Activated naive CD8-positive, alpha-beta T cell (primary cell): ENCODE data around the gene PRLHR.
"Not testable (repeated sequence)": the region's sequence is repeated elsewhere in the genome, so short reads cannot be mapped to it uniquely, and the experiment has no call there.

ENCODE experiments used
- H3K27ac Mint-ChIP-seq: one replicate; pipeline ENCODE4 v1.8.0; 2021; ENCODE audit warnings: mixed read lengths
- H3K27me3 Mint-ChIP-seq: one replicate; pipeline ENCODE4 v1.8.0; 2021; ENCODE audit warnings: mixed read lengths
- H3K36me3 Mint-ChIP-seq: one replicate; pipeline ENCODE4 v1.8.0; 2021; ENCODE audit warnings: mixed read lengths
- H3K4me1 Mint-ChIP-seq: one replicate; pipeline ENCODE4 v1.8.0; 2021; ENCODE audit warnings: low read depth, mixed read lengths
- H3K4me3 Mint-ChIP-seq: one replicate; pipeline ENCODE4 v1.8.0; 2021; ENCODE audit warnings: mild to moderate bottlenecking, mixed read lengths
- H3K9me3 Mint-ChIP-seq: one replicate; pipeline ENCODE4 v1.8.0; 2021; ENCODE audit warnings: low read depth, mixed read lengths

PRLHR gene

DNA sequence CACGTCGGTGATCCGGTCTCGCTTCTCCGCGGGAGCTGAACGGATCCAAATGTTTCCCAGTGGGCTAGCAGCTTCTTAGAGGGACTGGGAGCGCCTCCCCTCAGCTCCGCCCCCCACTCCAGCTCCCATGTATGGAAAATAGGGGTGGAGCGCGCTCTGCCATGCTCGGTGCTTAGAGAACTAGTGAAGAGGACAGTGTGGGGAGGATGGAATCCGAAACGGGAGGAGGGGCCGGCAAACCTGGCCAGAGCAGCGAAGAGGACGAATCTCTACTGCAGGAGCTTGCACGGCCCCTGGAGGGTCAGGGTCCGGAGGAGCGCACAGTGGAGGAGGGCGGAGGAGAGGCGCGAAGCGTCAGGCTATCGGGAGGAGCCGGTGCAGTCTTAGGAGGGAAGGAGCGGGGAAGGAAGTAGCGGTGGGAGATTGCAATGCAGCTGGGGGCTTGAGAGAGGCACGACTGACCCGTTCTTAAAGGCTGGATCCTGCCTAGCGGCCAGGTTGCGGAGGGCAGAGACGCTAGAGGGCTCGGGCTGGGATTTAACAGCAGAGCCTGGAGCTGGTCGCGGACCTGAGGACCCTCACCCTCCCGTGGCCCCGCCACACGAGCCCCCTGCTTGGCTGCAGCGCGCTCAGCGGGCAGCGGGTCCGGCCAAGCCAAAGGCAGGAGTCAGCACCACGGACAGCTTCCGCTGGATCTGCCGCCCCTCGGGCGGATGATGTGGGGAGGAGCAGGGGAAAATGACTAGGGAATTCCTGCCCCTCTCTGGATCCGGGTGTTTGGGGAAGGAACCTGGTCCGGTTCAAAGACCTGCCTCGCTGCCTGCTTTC, at the start of gene PRLHR:
PRLHR (minus strand) TSS at position 51 of the 828 bp plus-strand sequence. CDS start 404 bp downstream, outside the sequence.
- H3K27ac Mint-ChIP-seq, result peak within 1 kb of the TSS; percentile 38
- H3K36me3 Mint-ChIP-seq, result no peaks in the 10 kb centered on the region
- H3K9me3 Mint-ChIP-seq, result no peaks in the 10 kb centered on the region
- peak within 1 kb of the TSS; percentile 68 for H3K4me3 Mint-ChIP-seq
- H3K27me3 Mint-ChIP-seq, result peaks cover 30% of the 10 kb centered on the region
- H3K4me1 Mint-ChIP-seq, result peaks cover 21% of the 10 kb centered on the region

DNA sequence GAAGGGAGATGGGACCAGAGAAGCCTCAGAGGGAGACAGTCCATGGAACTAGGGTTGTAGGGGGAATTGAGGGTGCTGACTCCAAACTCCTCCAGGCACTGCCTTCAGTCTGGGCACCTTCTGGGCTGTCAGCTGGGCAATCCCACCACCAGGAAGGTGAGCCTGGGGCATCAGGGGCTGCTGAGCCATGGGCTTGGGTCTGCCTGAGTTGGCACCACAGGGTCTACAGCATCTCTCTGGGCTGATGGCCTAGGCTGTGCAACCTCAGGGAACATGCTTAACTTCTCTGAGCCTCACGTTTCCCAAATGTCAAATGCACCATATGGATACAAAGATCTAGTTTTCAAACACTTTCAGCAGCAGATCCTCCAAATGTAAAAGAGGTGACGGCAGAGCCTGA, 46.8 kb upstream of the PRLHR start:
- H3K27me3 Mint-ChIP-seq, result no peaks in the 10 kb centered on the region

DNA sequence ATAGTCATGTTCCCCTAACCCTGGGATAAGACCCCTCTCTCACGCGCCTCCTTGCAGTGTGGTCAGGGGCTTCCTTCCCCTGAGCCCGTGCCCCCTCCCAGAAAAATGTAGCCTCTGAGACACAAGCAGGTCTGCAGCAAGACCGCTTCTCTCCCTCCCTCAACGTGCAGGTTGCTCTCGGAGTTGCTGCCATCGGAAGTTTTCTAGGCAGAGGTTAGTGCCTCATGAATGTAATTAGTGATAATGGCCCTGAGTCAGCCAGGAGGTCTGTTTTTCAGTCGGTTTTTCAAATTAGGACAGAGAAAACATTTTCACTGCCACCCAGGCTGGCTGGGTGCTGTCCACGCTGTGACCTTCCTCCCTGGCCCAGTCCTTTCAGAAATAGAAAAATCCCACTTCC, 43.2 kb upstream of the PRLHR start:
- Mint-ChIP-seq H3K9me3 (peaks cover 3% of the 10 kb centered on the region), H3K36me3 (peaks cover 6% of the 10 kb centered on the region), H3K27me3 (no peaks in the 10 kb centered on the region), H3K27ac (no peak overlapping the region), H3K4me1 (no peaks in the 10 kb centered on the region), H3K4me3 (no peak overlapping the region)

More for the DNA sequence above, 46.8 kb upstream of the PRLHR start:
- Mint-ChIP-seq H3K4me1 (peaks cover 3% of the 10 kb centered on the region), H3K4me3 (no peak overlapping the region), H3K27ac (no peak overlapping the region), H3K36me3 (peaks cover 9% of the 10 kb centered on the region), H3K9me3 (peaks cover 7% of the 10 kb centered on the region)

DNA sequence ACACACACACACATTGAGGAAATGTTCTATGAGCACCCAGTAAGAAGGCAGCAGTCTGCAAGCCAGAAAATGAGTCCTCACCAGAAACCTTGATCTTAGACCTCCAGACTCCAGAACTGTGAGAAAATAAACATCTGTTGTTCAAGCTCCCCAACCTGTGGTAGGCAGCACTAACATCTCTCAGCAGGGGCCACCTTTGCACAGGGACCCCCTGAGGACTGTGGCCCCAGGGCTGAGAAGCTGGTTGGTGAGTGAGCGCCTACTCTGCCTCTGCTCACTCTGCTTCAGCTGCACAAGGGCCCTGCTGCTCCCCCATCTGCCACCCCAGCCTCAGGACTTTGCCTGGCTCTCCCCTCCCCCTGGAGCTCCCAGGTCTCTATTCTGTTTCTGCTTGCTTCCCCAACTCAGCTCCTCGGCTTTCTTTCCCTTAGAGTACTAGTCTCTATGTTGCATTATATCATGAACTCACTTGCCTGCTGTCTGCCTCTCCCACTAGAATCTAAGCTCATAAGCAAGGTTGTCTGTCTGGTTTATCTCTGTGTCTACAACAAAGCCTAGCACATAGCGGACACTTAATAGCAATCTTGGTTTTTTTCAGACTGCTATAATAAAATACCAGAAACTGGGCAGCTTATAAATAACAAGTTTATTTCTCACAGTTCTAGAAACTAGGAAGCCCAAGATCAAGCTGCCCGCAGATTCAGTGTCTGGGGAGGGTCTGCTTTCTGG, 40.4 kb upstream of the PRLHR start:
- Mint-ChIP-seq H3K27me3 (no peaks in the 10 kb centered on the region), H3K4me3 (no peak overlapping the region), H3K27ac (no peak overlapping the region), H3K4me1 (no peaks in the 10 kb centered on the region), H3K36me3 (peaks cover 6% of the 10 kb centered on the region), H3K9me3 (peaks cover 3% of the 10 kb centered on the region)

DNA sequence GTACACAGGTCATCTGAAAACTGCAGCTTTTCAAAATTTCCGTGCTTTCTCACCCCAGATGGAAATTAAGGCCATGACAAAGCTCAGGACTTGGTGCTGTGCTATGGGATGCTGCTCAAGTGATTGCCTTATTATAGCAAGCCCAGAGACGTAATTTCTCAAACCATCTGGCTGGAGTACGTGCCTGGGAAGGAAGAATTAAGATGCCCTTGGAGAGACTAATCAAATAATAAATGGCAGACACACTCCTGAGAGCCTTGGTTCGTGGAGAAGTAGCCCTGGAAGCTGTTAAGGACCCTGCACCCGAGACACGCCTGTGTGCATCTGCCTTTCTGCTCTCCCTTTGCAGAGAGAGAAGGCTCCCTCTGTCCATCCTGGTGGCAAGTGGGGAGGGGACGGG, 38.3 kb upstream of the PRLHR start:
- Mint-ChIP-seq H3K27ac (no peak overlapping the region), H3K4me3 (no peak overlapping the region), H3K36me3 (no peaks in the 10 kb centered on the region), H3K4me1 (no peaks in the 10 kb centered on the region), H3K27me3 (no peaks in the 10 kb centered on the region), H3K9me3 (no peaks in the 10 kb centered on the region)

DNA sequence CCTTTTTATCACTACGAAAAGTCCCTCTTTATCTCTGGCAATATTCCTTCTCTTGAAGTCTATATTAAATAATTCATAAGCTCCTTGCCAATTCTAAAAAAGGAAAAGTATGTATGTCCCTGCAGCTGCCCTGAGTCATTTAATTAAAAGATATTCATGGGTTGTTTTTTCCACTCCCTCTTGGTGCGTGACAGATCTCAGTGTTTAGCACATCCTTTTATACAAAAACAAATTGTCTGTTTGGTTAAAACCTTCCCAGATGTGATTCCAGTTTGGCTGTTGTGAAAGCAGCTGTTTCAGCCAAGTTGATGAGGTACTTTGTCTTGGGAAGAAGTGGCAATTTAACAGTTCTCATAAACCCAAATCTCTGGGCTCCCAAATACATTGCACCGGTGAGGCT, 33.8 kb upstream of the PRLHR start:
- no peak overlapping the region for H3K4me3 Mint-ChIP-seq
- no peaks in the 10 kb centered on the region for H3K36me3 Mint-ChIP-seq
- no peaks in the 10 kb centered on the region for H3K4me1 Mint-ChIP-seq
- no peak overlapping the region for H3K27ac Mint-ChIP-seq
- H3K9me3 Mint-ChIP-seq, result no peaks in the 10 kb centered on the region
- no peaks in the 10 kb centered on the region for H3K27me3 Mint-ChIP-seq

DNA sequence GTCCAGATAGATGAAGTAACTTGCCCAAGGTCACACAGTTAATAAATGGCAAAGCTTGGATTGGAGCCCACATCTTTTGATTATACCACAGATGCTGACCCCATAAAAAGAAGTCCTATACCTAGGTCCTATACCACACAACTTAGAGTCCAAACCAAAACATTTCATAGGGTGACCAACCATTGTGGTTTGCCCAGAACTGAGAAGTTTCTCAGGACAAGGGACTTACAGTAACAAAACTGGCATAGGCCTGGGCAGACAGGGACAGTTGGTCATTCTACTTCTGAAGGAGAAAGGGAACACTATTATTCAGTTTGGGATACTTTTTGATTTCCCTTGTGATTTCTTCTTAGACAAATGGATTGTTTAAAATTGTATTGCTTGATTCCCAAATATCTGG, 32.9 kb upstream of the PRLHR start:
- no peaks in the 10 kb centered on the region for H3K9me3 Mint-ChIP-seq
- H3K27me3 Mint-ChIP-seq, result no peaks in the 10 kb centered on the region
- no peaks in the 10 kb centered on the region for H3K4me1 Mint-ChIP-seq
- H3K4me3 Mint-ChIP-seq, result no peak overlapping the region
- H3K27ac Mint-ChIP-seq, result no peak overlapping the region
- H3K36me3 Mint-ChIP-seq, result no peaks in the 10 kb centered on the region

DNA sequence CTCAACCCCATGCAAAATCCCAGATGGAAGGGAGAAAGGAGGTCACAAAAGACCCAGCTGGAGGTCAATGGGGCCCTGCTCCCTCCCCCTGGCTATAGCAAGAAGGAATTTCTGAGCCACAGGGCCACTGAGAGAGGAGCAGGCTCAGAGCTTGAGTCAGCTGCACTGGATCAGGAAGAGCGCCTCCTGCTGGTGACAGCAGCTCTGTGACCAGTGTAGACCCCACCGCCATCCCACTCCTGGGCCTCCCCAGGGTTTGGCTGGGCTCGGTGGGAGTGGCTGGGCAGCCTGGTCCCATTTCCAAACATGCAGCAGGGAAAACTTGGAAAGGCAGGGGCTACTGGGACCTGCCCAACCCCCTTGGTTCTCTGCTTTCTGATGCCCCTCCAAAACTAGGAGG, 31.5 kb upstream of the PRLHR start:
- Mint-ChIP-seq H3K27ac (no peak overlapping the region), H3K36me3 (no peaks in the 10 kb centered on the region), H3K9me3 (no peaks in the 10 kb centered on the region), H3K4me1 (peaks cover under 1% of the 10 kb centered on the region), H3K4me3 (no peak overlapping the region), H3K27me3 (no peaks in the 10 kb centered on the region)

DNA sequence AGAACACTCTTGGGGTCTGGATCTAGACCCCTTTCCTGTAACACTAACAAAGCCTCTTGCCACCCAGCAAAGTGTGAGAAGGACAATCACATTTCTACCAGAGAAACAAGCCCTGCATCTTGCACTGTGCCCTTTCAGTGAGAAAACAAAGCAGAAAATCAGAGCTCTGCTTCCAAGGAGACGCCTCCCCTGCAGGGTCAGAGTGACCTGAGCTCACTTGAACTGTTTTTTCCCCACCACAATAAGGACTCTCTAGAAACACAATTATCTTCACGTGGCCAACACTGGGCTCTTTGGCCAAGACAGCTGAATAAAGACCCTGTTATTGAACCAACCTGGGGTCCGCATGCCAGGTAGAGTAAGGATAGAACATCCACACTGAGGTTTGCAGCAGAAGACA, 30.1 kb upstream of the PRLHR start:
- Mint-ChIP-seq H3K27me3 (no peaks in the 10 kb centered on the region), H3K36me3 (no peaks in the 10 kb centered on the region), H3K4me1 (peaks cover 14% of the 10 kb centered on the region), H3K27ac (no peak overlapping the region), H3K9me3 (no peaks in the 10 kb centered on the region), H3K4me3 (no peak overlapping the region)

DNA sequence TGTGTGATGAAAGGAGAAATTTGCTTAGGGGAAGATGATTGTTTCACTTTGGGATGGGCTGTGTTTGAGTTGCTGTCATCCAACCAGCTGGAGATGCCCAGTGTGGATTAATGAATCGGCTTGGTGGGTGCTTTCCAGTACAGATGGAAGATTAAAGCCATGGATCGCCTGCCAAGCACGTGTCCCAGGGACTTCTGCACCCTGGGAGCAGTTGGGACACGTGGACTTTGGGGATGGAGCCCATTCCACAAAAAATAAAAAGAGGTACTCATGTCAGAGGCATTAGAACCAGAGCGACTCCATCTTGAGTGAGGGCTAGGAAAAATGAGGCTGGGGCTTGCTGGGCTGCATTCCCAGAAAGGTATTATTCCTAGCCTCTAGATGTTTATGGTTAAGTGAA, 29.3 kb upstream of the PRLHR start:
- Mint-ChIP-seq H3K36me3 (no peaks in the 10 kb centered on the region), H3K4me3 (no peak overlapping the region), H3K27ac (no peak overlapping the region), H3K4me1 (peaks cover 17% of the 10 kb centered on the region), H3K27me3 (no peaks in the 10 kb centered on the region), H3K9me3 (no peaks in the 10 kb centered on the region)

DNA sequence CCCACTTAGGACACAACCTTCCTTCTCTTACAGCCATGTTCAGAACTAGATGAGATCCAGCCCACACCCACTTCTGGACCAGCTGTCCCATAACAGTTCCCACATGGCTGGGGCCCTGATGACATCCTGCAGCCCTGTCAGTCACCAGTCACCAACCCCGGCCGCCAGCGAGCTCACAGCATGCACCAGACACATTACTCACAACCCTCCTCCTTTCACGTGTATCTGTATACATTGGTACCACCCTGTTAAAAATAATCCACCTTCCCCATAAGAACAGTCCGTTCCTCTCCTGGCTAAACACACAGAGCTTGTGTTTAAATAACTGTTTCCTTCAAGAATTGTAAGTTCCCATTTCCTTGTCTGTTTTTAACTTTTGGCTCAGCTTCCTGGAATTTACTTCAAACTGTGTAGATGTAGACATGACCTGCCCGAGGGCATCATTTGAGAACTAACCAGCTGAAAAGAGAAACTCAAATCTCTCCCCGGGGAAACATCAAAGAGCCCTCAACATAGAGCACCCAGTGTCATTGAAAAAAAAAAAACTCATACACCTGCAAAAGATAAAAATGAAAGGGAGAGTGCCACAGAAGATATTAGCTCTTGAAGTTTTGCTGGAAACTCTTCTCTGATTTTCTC, 26.0 kb upstream of the PRLHR start:
- Mint-ChIP-seq H3K9me3 (no peaks in the 10 kb centered on the region), H3K4me1 (peaks cover 17% of the 10 kb centered on the region), H3K4me3 (peak overlapping the region; percentile 40), H3K36me3 (no peaks in the 10 kb centered on the region), H3K27me3 (no peaks in the 10 kb centered on the region), H3K27ac (peak overlapping the region; percentile 28)

DNA sequence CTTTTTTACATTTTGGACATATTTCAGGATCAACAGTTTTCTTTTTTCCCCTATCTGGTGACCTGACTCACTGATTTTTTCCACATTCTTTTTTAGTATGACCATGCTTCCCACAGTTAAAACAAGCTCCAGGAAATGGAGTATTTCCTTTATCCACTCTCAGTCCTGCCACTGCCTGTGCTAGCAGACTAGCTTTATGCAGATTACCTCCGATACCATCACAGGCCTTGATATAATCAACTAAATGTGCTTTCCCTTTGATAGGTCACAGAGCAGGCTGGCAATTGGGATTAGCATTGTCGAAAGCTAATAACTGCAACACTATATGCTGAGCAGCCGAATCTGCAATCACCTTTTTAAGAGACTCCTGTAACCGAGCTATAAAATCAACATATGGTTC, 18.4 kb upstream of the PRLHR start:
- H3K9me3 Mint-ChIP-seq, H3K27me3 Mint-ChIP-seq, H3K36me3 Mint-ChIP-seq, H3K4me3 Mint-ChIP-seq, H3K27ac Mint-ChIP-seq, H3K4me1 Mint-ChIP-seq: not testable (repeated sequence)

DNA sequence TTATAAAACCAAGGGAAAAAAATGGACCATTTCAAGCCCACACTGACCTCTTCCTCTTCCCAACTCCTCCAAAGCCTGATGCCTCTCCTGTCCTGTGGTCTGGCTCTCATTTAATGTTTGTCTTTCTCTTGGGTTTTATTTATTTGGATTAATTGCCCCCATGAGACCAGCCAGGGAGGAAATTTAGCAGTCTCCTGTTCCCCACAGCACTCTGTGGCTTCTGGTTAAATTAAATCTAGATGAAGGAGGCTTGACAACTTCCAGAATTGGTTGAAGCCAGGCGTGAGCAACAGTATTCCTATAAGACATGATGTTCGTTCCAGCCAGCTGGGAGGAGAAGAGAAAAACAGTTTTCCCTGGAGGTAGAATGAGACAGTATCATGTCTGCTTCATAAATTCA, 15.1 kb upstream of the PRLHR start:
- Mint-ChIP-seq H3K36me3 (no peaks in the 10 kb centered on the region), H3K9me3 (no peaks in the 10 kb centered on the region), H3K27me3 (no peaks in the 10 kb centered on the region)

DNA sequence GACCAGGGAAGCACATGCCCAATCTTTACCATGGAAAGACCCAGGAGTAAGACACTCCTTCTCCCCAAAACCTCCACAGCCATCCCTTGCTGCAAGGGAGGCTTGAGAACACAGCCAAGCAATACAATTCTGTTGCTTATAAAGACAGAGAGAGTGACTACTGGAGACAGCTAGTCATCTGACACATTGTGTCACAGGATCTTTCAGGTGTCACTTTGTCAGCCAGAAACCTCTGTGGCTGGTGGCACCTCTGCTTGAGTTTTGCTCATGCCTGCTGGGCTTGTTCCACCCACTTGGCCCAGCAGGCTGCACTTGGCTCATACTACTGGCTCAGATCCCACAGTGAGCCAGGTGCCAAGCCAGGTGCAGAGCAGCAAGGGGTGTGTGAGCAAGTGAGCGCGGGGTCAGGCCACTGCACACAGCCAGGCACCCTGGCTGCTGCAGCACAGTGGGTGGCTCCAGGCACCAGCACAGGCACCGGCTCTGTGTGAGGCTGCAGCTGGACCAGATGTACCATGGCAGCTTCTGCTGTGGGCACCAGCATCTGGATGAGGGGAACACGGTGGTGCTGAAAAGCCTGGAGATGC, 12.4 kb upstream of the PRLHR start:
- Mint-ChIP-seq H3K27ac (no peak overlapping the region), H3K36me3 (no peaks in the 10 kb centered on the region)

More for the DNA sequence above, 15.1 kb upstream of the PRLHR start:
- Mint-ChIP-seq H3K27ac (no peak overlapping the region), H3K4me3 (no peak overlapping the region), H3K4me1 (no peaks in the 10 kb centered on the region)

DNA sequence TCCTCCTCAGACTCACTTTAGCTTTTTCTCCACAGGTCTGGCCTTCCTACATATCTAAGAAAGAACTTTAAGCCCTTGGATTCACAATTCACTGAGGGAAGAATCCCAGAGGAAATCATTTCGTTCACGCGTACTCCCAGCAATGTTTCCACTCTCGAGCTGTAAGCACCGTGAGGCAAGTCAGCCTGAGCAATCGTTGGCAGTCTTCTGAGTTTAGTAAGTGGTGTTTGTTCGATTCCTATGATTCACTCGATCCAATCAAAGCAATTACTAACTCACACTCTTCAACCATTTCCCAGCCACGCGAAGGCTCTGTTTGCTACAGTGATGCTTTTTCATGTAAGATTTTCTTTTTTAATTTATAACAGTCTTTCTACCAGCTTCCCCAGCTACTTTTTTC, 10.2 kb upstream of the PRLHR start:
- Mint-ChIP-seq H3K27ac (no peak overlapping the region), H3K4me1 (no peaks in the 10 kb centered on the region), H3K4me3 (no peak overlapping the region), H3K9me3 (no peaks in the 10 kb centered on the region), H3K36me3 (no peaks in the 10 kb centered on the region), H3K27me3 (no peaks in the 10 kb centered on the region)

More for the DNA sequence above, 12.4 kb upstream of the PRLHR start:
- no peaks in the 10 kb centered on the region for H3K27me3 Mint-ChIP-seq
- H3K9me3 Mint-ChIP-seq, result no peaks in the 10 kb centered on the region
- no peaks in the 10 kb centered on the region for H3K4me1 Mint-ChIP-seq
- no peak overlapping the region for H3K4me3 Mint-ChIP-seq
